Globus pallidus (tissue), 1 donor: Measurements from ENCODE around the gene ZNF511.

Experiments used
- DNase-seq: peaks from one replicate; pipeline ENCODE4 v3.0.0-alpha.2; 2015; ENCODE audit warnings: low spot score

Gene ZNF511

GRCh38 chr10:133353988-133354605 is 45.4 kb downstream of the ZNF511 start:
- no peak for DNase-seq

DNA sequence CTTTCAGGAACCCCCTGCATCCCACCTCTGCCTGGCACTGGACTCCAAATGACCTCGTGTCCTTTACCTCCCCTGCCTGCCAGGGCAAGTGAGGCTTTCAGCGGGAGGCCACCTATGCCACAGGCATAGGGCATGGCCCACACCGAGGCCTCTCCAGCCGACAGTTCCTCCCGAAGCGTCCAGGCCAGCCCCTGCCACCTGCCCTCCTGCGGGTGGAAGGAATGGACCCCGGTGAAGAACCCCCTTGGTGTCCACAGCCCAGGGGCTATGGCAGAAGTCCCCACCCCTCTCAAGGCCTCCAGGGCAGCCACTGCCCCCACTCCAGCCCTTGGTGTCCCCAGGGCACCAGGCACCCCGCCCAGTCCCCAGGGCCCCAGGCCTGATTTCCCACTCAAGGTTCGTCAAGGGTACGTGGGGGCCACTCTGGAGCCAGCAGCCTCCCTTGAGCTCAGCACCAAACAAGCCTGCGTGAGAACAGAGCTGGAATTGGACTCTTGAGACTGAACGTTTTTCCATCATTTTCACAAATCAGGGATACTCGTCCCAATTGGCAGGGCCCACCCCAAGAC is 46.0 kb downstream of the ZNF511 start:
- DNase-seq = no peak

DNA sequence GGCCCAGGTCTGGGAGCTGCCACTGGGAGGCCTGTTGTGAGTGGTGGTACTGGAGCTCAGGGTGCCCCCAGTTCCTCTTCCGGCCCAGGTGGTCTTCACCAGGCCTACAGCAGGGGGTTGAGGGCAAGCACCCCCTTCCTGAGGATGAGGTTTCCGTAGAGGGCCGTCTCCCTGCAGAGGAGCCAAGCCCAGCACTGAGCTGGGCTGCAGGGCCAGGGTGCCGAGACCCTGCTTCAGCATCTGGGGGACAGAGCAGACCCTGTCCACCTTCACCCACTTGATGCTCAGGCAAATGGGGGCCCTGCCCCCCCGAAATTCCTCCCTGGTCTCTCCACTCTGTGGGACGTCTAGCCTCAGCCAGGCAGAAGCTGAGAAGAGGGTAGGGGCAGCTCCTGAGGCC is 46.6 kb downstream of the ZNF511 start:
- no peak for DNase-seq

DNA sequence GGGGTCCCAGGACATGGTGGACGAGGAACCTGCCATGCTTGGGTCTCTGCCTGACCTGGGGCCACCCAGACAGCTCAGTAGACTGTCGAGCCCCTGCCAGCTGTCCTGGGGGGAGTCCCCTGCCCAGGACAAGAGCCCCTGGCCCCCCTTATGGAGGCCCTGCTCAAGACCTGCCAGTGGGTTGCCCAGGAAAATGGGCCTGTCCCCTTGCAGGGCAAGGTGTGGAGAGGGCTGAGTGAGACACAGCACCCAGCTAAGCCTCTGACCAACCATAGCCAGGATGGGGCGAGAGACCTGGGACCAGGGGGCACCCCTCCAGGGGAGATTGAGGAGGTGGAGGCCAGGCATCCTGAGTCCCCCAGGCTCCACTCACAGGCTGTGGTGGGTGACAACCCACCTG is 47.3 kb downstream of the ZNF511 start:
- DNase-seq = no peak

DNA sequence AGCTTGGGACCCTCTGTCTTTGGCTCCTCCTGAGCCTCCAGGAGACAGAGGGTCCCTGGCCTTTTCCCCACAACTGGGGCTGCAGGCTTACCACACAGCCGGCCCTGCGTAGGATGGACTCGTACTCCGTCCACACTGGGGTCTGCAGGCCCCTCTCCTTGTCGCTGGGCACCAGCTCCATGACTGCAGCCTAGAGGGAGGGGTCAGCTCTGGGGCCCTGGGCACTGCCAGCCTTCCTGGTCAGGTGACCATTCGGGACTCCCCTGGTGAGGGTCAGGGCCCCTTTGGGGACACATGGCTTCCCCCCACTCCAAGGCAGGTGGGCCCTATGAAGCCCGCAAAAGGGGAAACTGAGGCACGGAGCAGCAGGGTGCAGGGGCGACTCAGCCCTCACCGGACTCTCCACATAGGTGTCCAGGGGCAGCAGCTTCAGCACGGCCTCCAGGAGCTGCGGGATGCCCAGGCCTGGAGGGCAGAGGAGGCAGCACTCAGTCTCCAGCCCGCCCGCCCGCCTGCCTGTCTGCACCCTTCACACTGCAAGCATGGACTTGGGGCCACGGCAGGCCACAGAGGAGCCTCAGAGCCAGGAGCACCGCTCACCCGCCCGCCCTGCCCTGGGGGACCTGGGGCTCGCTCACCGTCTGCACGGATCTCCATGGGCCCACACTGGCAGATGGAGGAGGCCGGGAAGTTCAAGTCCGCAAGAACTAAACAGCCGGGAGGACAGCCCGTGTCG is 48.0 kb downstream of the ZNF511 start:
- no peak for DNase-seq

DNA sequence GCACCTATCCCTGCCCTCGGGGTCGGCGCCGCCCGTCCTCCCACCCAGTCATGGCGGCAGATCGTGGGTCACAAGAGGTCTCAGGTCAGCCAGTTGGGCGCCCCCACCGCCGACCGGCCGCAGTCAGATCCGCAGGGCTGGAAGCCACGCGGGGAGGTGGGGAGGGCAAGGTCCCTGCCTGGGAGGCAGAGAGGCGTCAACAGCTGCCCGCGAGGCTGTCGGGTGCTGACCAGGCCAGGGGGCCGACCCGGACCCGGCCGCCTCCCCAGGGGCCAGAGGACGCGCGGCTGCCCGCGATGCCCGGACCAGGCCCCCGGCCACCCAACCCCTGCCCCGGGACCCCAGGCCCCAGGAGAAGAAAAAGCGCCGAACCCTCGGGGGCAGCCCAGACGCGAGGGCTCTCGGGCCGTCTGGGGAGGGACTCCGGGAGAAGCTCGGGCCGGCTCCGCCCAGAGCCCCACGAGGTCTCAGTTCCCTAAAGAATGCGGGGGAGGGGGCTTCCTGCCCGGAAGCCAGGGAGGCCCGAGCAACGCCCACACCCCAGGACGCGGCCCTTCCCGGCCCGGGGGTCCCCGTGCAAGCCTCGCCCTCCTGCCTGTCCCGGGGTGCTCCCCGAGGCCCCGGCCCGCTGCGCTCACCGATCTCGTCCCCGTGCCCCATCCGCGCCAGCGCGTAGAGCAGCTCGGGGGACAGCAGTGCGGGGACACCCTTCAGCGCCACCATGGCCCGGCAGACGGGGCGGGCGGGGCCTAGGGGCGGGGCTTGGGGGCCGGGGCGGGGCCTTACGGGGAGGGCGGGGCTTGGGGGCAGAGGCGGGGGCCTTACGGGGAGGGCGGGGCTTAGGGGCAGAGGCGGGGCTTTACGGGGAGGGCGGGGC is 48.8 kb downstream of the ZNF511 start, which contains the start of gene FUOM:
TSS of gene FUOM (minus strand) at position 735 of the 877 bp plus-strand sequence. CDS start at position 723, 12 bp downstream.
- DNase-seq = no peak

- no peak for DNase-seq
Observed at GRCh38 chr10:133358162-133358924, 49.6 kb downstream of the ZNF511 start.

DNA sequence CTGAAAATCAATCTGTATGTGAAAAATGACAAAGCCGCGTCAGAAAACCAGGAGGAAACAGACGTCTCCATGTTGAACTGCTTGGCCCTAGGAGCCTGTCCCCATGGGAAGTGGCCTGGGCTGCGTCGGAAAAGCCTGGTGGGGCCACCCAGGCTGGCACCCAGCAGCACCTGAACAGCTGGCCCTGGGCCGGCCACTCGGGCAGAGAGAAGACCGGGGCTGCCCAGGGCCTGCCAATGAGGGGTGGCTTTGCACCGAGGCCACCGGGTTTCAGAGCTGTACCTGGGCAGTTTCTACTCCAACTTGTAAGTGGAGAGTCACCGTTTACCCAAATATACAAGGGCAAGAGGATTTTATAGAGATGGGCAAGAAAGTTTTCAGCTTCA is 50.2 kb downstream of the ZNF511 start:
- DNase-seq = no peak

GRCh38 chr10:133359554-133359971 is 50.8 kb downstream of the ZNF511 start:
- no peak for DNase-seq

GRCh38 chr10:133359972-133360610 is 51.4 kb downstream of the ZNF511 start:
- no peak for DNase-seq

DNA sequence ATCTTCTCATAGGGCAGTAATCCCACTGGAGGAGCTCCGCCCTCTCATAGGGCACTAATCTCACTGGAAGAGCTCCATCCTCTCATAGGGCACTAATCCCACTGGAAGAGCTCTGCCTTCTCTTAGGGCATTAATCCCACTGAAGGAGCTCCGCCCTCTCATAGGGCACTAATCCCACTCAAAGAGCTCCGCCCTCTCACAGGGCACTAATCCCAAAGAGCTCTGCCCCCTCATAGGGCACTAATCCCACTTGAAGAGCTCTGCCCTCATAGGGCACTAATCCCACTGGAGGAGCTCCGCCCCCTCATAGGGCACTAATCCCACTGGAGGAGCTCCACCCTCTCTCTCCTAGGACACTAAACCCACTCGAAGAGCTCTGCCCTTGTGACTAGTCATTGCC is 52.5 kb downstream of the ZNF511 start:
- no peak for DNase-seq

DNA sequence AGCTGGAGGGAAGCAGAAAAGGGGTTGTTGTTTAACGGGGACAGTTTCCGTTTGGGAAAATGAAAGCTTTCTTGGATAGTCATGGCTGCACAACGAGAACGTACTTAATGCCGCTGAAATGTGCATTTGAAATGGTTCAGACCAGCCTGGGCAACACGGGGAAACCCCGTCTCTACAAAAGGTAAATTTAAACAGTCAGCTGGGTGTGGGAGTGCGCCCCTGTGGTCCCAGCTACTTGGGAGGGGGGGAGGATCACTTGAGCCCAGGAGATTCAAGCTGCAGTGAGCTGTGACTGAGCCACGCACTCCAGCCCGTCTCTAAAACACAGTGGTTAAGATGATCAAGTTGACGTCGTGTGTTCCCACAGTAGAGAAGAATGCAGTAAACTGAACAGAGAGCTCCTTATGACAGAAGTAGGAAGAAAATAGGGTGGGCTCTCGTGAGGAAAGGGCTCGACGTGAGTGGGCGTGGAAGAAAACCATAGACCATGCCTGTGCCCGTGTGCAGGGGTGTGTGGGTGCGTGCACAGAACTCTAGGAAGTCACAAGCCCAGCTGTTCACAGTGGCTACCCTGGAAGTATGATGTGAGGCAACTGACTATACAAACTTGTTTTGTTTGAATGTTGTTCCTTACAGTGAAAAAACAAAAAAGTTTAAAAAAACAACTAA is 53.2 kb downstream of the ZNF511 start:
- no peak for DNase-seq
